ENCODE results near the gene PEAK1. TPM values are rescaled to one million over a fixed set of nuclear protein-coding genes. Genes with fewer than 3 reads are reported as not detected.

The PEAK1 gene
- total RNA-seq, 4 donors from 2014 or later = 91.8 to 170 (median 123) TPM

DNA sequence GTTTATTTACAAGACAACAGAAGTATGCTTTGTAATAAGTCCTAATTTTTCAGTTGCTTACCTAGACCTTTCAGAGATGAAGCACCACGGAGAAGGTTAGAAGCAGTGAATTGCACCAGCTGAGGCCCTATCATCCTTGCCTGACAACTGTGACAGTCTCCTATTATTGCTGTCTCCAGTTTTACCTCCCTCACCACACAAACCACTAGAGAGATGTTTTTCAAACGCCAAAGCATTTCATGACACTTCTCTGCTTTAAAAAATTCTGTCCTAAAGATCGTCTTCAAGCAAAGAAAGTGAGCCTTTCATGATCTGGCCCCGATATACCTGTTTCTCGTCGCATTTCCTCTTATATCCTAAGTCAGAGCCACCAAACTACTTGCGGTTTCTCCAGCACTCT, 276.7 kb downstream of the PEAK1 start:
- no peaks in the 10 kb centered on the region for H3K27me3 ChIP-seq
- peaks cover 0 to 9% (median 4%) of the 10 kb centered on the region in 4 donors for H3K36me3 ChIP-seq
- 94% methylated on average over 7 of the region's 7 CpGs for WGBS
- no peak overlapping the region for H3K4me3 ChIP-seq
- H3K4me1 ChIP-seq = peaks cover 0 to 13% (median 5%) of the 10 kb centered on the region in 4 donors
- H3K9me3 ChIP-seq = peaks cover 0 to 16% (median 10%) of the 10 kb centered on the region in 4 donors
- H3K27ac ChIP-seq (replicated peaks in 1 of 4) = no peak overlapping the region
- TF ChIP-seq EP300 (IDR thresholded peaks at IDR 0.05) (no peak), POLR2A (IDR thresholded peaks at IDR 0.05; ENCODE audit: low read depth) (no peak), POLR2AphosphoS5 (IDR thresholded peaks at IDR 0.05) (no peak)
- TF ChIP-seq, protein P1, sequence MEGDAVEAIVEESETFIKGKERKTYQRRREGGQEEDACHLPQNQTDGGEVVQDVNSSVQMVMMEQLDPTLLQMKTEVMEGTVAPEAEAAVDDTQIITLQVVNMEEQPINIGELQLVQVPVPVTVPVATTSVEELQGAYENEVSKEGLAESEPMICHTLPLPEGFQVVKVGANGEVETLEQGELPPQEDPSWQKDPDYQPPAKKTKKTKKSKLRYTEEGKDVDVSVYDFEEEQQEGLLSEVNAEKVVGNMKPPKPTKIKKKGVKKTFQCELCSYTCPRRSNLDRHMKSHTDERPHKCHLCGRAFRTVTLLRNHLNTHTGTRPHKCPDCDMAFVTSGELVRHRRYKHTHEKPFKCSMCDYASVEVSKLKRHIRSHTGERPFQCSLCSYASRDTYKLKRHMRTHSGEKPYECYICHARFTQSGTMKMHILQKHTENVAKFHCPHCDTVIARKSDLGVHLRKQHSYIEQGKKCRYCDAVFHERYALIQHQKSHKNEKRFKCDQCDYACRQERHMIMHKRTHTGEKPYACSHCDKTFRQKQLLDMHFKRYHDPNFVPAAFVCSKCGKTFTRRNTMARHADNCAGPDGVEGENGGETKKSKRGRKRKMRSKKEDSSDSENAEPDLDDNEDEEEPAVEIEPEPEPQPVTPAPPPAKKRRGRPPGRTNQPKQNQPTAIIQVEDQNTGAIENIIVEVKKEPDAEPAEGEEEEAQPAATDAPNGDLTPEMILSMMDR (IDR thresholded peaks at IDR 0.05) = no peak
- intact Hi-C loops (cut with DNase I) = no loop called here
- no peak for DNase-seq (ENCODE audit: extremely low spot score)

DNA sequence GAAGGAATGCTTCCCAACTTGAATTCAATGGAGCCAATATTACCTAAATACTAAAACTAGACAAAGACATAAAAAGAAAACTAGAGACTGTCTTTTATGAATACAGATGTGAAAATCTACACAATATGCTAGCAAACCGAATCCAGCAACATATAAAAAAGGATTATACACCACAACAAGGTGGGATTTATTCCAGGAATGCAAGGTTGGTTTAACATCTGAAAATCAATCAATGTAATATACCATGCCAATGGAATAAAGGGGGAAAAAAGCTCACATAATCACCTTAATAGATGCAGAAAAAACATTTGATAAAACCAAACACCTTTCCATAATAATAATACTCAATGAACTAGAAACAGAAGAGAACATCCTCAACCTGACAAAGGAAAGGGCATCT, 279.7 kb downstream of the PEAK1 start:
- WGBS = 100% methylated on average over 1 of the region's 1 CpG

DNA sequence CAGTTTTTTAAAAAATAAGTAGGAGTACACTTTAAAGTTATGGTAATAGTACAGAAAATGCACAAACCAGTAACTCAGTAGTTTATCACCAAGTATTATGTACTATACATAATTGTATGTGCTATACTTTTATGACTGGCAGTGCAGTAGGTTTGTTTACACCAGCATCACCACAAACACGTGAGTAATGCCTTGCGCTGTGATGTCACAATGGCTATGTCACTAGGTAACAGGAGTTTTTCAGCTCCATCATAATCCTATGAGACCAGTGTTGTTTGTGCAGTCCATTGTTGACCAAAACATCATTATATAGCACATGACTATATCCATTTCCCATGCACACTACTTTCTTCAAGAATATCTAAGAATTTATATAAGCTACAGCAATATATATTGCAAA, 280.6 kb downstream of the PEAK1 start:
- Histone ChIP-seq H3K4me1 (peaks cover 0 to 3% (median under 1%) of the 10 kb centered on the region in 4 donors), H3K9me3 (peaks cover 0 to 16% (median 10%) of the 10 kb centered on the region in 4 donors), H3K4me3 (no peak overlapping the region), H3K36me3 (peaks cover 0 to 9% (median 4%) of the 10 kb centered on the region in 4 donors), H3K27ac (replicated peaks in 1 of 4) (no peak overlapping the region), H3K27me3 (no peaks in the 10 kb centered on the region)
- 100% methylated on average over 2 of the region's 2 CpGs for WGBS
- intact Hi-C loops (cut with DNase I) = no loop called here
- no peak for DNase-seq (ENCODE audit: extremely low spot score)
- TF ChIP-seq POLR2A (IDR thresholded peaks at IDR 0.05; ENCODE audit: low read depth) (no peak), EP300 (IDR thresholded peaks at IDR 0.05) (no peak), POLR2AphosphoS5 (IDR thresholded peaks at IDR 0.05) (no peak)
- TF ChIP-seq, protein P1 (IDR thresholded peaks at IDR 0.05) = no peak

More for the DNA sequence above, 279.7 kb downstream of the PEAK1 start:
- Histone ChIP-seq H3K27ac (replicated peaks in 1 of 4) (no peak overlapping the region), H3K9me3 (peaks cover 0 to 16% (median 10%) of the 10 kb centered on the region in 4 donors), H3K4me3 (no peak overlapping the region), H3K4me1 (peaks cover 0 to 12% (median 5%) of the 10 kb centered on the region in 4 donors), H3K36me3 (peaks cover 0 to 9% (median 4%) of the 10 kb centered on the region in 4 donors), H3K27me3 (no peaks in the 10 kb centered on the region)
- TF ChIP-seq, protein P1 (IDR thresholded peaks at IDR 0.05) = no peak
- TF ChIP-seq POLR2AphosphoS5 (IDR thresholded peaks at IDR 0.05) = no peak
- TF ChIP-seq POLR2A (IDR thresholded peaks at IDR 0.05; ENCODE audit: low read depth) = no peak
- TF ChIP-seq EP300 (IDR thresholded peaks at IDR 0.05) = no peak
- intact Hi-C loops (cut with DNase I) = no loop called here
- DNase-seq (ENCODE audit: extremely low spot score) = no peak

DNA sequence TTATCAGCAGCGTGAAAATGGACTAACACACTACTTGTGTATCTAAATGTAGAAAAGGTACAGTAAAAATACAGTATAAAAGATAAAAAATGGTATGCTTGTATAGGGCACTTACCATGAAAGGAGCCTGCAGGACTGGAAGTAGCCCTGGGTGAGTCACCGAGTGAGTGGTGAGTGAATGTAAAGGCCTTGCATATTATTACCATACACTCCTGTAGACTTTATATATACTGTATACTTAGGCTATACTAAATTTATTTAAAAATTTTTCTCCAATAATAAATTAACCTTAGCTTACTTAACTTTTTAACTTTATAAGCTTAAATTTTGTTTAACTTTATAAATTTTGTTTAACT, 281.8 kb downstream of the PEAK1 start:
- H3K4me1 ChIP-seq = no peaks in the 10 kb centered on the region
- WGBS = 97% methylated on average over 2 of the region's 2 CpGs
- H3K27ac ChIP-seq (replicated peaks in 1 of 4) = no peak overlapping the region
- no peak overlapping the region for H3K4me3 ChIP-seq
- H3K36me3 ChIP-seq = peaks cover 0 to 15% (median 11%) of the 10 kb centered on the region in 4 donors
- peaks cover 0 to 16% (median 10%) of the 10 kb centered on the region in 4 donors for H3K9me3 ChIP-seq
- TF ChIP-seq POLR2A (IDR thresholded peaks at IDR 0.05; ENCODE audit: low read depth) = no peak
- TF ChIP-seq POLR2AphosphoS5 (IDR thresholded peaks at IDR 0.05) = no peak
- TF ChIP-seq EP300 (IDR thresholded peaks at IDR 0.05) = no peak
- TF ChIP-seq, protein P1 (IDR thresholded peaks at IDR 0.05) = no peak
- no peak for DNase-seq (ENCODE audit: extremely low spot score)
- H3K27me3 ChIP-seq = no peaks in the 10 kb centered on the region
- intact Hi-C loops (cut with DNase I) = no loop called here

DNA sequence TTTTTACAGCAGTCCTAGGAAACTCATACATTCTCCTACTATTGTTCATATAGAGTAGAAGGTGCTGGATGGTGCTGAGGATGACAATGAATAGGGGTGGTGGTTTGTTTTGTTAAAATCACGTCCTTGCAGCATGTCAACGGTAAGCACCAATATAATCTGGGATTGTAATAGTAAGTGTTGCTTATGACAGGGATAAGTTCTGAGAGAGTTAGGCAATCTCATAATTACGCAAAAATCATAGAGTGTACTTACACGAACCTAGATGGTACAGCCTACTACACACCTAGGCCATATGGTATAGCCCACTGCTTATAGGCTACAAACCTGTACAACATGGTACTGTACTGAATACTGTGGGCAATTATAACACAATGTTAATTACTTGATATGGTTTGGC, 284.7 kb downstream of the PEAK1 start:
- no peak for DNase-seq (ENCODE audit: extremely low spot score)
- intact Hi-C loops (cut with DNase I) = no loop called here
- Histone ChIP-seq H3K36me3 (peaks cover 14 to 39% (median 25%) of the 10 kb centered on the region in 4 donors), H3K27ac (replicated peaks in 1 of 4) (no peak overlapping the region), H3K4me3 (no peak overlapping the region), H3K9me3 (peaks cover 0 to 4% (median 2%) of the 10 kb centered on the region in 4 donors), H3K4me1 (no peaks in the 10 kb centered on the region), H3K27me3 (no peaks in the 10 kb centered on the region)
- 96% methylated on average over 4 of the region's 4 CpGs for WGBS
- no peak for TF ChIP-seq POLR2A (IDR thresholded peaks at IDR 0.05; ENCODE audit: low read depth)
- TF ChIP-seq EP300 (IDR thresholded peaks at IDR 0.05) = no peak
- TF ChIP-seq, protein P1 (IDR thresholded peaks at IDR 0.05) = no peak
- no peak for TF ChIP-seq POLR2AphosphoS5 (IDR thresholded peaks at IDR 0.05)
